HepG2 (cell line): ENCODE results near the gene HYAL1. TPM values are rescaled to one million over a fixed set of nuclear protein-coding genes. Genes with fewer than 3 reads are reported as not detected.
A peak's percentile ranks its signal among the peaks of the same experiment; 100 is the strongest.

ENCODE experiments used
- MTA3 ChIP-seq: sonication (generic); formaldehyde crosslinking; IDR thresholded peaks from 2 replicates; pipeline ENCODE4 v1.4.0; 2020; ENCODE audit warnings: missing genetic modification reagents
- NR2C2 ChIP-seq: sonication (generic); formaldehyde crosslinking; IDR thresholded peaks from 2 replicates; pipeline ENCODE4 v1.4.0; 2020; ENCODE audit warnings: missing genetic modification reagents, mild to moderate bottlenecking, moderate library complexity, borderline replicate concordance
- NRL ChIP-seq: sonication (generic); formaldehyde crosslinking; IDR thresholded peaks from 2 replicates; pipeline ENCODE4 v1.5.0; 2020; ENCODE audit warnings: missing genetic modification reagents, mild to moderate bottlenecking, moderate library complexity, borderline replicate concordance
- ONECUT2 ChIP-seq: sonication (generic); formaldehyde crosslinking; IDR thresholded peaks from 2 replicates; pipeline ENCODE4 v1.4.0; 2020; ENCODE audit warnings: missing genetic modification reagents
- PPARG ChIP-seq: conservative IDR thresholded peaks from 2 replicates; pipeline ENCODE4 v1.6.1; 2016; ENCODE audit warnings: missing biosample characterization, missing genetic modification reagents
- U2AF1 ChIP-seq: fragments of 200-400 bp; formaldehyde crosslinking; optimal IDR thresholded peaks from 2 replicates; pipeline ENCODE3; 2017; ENCODE audit warnings: mild to moderate bottlenecking, low read depth, low read length
- ZNF564 ChIP-seq: sonication (generic); formaldehyde crosslinking; IDR thresholded peaks from 2 replicates; pipeline ENCODE4 v1.8.1; 2023; ENCODE audit warnings: mild to moderate bottlenecking, missing genetic modification reagents
- ZNF629 ChIP-seq: sonication (generic); formaldehyde crosslinking; conservative IDR thresholded peaks from 2 replicates; pipeline ENCODE4 v1.5.0; 2020; ENCODE audit warnings: missing genetic modification reagents
- ZNF788 ChIP-seq: sonication (generic); formaldehyde crosslinking; IDR thresholded peaks from 2 replicates; pipeline ENCODE4 v1.5.0; 2020; ENCODE audit warnings: mild to moderate bottlenecking, missing genetic modification reagents, borderline replicate concordance
- polyA plus RNA-seq, 8 experiments: library from polyadenylated mRNA; depleted of rRNA in 3 of 8; stranded (reverse) in 7 of 8; unstranded in 1 of 8; fragments of >200 nt; fragmentation: Illumina TruSeq in 4 of 8; extraction: Trizol in 4 of 8; gene quantifications; 2 replicates each; pipeline versions ENCODE4 v1.2.1 to v1.2.3, GENCODE V29; 2011 to 2016; ENCODE audit warnings: low read depth in 4 of 8, missing spikeins in 1 of 8, mixed read lengths in 1 of 8; ENCODE audit not compliant: insufficient read depth in 1 of 8
- total RNA-seq, 5 experiments: library from RNA; depleted of rRNA; stranded (reverse); fragments of >200 nt; fragmentation: Illumina TruSeq; extraction: Trizol; gene quantifications; 2 replicates each; pipeline ENCODE4 v1.2.3, GENCODE V29; 2016; ENCODE audit warnings: low read depth in 1 of 5
- TF ChIP-seq, protein P1 (sequence below): sonication (generic); formaldehyde crosslinking; IDR thresholded peaks from 2 replicates; pipeline ENCODE4 v1.5.0; 2020; ENCODE audit warnings: mild to moderate bottlenecking, missing genetic modification reagents, borderline replicate concordance
- TF ChIP-seq, protein P2 (sequence below): sonication (generic); formaldehyde crosslinking; conservative IDR thresholded peaks from 2 replicates; pipeline ENCODE4 v1.8.0; 2022; ENCODE audit warnings: missing genetic modification reagents
- TF ChIP-seq, protein P3 (sequence below): sonication (generic); formaldehyde crosslinking; IDR thresholded peaks from 2 replicates; pipeline ENCODE4 v1.9.0; 2021; ENCODE audit warnings: missing genetic modification reagents, mild to moderate bottlenecking, borderline replicate concordance
- TF ChIP-seq, protein P4 (sequence below): sonication (generic); formaldehyde crosslinking; IDR thresholded peaks from 2 replicates; pipeline ENCODE4 v1.4.0; 2020; ENCODE audit warnings: missing genetic modification reagents
- TF ChIP-seq, protein P5 (sequence below): sonication (generic); formaldehyde crosslinking; IDR thresholded peaks from 2 replicates; pipeline ENCODE4 v1.4.0; 2020; ENCODE audit warnings: missing genetic modification reagents
- TF ChIP-seq, protein P6 (sequence below): sonication (generic); formaldehyde crosslinking; conservative IDR thresholded peaks from 2 replicates; pipeline ENCODE4 v1.8.0; 2022; ENCODE audit warnings: mild to moderate bottlenecking, moderate library complexity, missing genetic modification reagents

Gene HYAL1
- total and polyA plus RNA-seq, 2 of the 13 experiments (the other 11 are each of a cell fraction or from before 2014, with no cell fraction given), result 76.5 to 193 TPM

DNA sequence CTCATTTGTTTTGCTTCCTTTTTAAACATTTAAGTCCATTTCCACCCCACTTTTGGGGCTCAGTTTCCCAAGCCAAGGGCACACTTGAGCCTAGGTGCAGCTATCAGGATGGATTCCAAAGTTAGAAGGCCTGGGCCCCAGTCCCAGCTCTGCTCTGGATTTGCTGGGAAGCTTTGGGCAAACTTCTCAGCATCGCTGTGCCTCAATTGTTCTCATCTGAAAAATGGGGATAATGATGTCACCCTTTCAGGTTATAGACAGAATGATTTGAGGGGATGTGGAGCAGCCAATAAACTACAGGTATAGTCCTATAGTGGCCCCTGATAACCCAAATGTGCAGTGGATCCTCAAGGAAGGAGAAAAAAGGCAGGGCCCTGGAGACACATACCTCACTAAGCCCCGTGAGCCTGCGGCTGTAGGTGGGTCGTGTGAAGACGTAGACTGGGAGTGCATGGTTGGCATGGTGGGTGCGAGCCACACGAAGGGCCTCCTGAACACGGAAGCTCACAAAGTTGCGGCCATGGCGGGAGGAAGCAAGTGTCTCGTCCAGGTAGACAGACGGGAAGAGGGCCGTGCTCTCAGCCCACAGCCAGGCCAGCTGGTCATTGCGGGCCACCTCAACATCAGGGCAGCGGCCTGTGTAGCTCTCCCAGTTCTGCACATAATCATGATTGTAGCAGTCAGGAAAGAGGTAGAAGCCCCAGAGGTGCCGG lies 16.0 kb upstream of the HYAL1 start (continued):
- TF ChIP-seq, protein P1, sequence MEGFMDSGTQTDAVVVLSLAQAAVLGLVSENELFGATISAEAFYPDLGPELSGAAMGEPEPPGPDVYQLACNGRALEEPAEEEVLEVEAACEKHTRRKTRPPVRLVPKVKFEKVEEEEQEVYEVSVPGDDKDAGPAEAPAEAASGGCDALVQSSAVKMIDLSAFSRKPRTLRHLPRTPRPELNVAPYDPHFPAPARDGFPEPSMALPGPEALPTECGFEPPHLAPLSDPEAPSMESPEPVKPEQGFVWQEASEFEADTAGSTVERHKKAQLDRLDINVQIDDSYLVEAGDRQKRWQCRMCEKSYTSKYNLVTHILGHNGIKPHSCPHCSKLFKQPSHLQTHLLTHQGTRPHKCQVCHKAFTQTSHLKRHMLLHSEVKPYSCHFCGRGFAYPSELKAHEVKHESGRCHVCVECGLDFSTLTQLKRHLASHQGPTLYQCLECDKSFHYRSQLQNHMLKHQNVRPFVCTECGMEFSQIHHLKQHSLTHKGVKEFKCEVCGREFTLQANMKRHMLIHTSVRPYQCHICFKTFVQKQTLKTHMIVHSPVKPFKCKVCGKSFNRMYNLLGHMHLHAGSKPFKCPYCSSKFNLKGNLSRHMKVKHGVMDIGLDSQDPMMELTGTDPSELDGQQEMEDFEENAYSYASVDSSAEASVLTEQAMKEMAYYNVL, result no peak
- TF ChIP-seq ONECUT2 (CRISPR knock-in tag) (no peak), ZNF564 (CRISPR knock-in tag) (no peak), MTA3 (CRISPR knock-in tag) (no peak), ZNF788 (CRISPR knock-in tag) (0 out of 2 replicates have a peak, but pooled peaks have one; percentile 5), NRL (CRISPR knock-in tag) (no peak), PPARG (CRISPR knock-in tag) (no peak), U2AF1 (no peak), NR2C2 (CRISPR knock-in tag) (no peak), ZNF629 (CRISPR knock-in tag) (peak; percentile 87)
- TF ChIP-seq, protein P2, sequence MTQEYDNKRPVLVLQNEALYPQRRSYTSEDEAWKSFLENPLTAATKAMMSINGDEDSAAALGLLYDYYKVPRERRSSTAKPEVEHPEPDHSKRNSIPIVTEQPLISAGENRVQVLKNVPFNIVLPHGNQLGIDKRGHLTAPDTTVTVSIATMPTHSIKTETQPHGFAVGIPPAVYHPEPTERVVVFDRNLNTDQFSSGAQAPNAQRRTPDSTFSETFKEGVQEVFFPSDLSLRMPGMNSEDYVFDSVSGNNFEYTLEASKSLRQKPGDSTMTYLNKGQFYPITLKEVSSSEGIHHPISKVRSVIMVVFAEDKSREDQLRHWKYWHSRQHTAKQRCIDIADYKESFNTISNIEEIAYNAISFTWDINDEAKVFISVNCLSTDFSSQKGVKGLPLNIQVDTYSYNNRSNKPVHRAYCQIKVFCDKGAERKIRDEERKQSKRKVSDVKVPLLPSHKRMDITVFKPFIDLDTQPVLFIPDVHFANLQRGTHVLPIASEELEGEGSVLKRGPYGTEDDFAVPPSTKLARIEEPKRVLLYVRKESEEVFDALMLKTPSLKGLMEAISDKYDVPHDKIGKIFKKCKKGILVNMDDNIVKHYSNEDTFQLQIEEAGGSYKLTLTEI (CRISPR knock-in tag), result no peak
- TF ChIP-seq, protein P3, sequence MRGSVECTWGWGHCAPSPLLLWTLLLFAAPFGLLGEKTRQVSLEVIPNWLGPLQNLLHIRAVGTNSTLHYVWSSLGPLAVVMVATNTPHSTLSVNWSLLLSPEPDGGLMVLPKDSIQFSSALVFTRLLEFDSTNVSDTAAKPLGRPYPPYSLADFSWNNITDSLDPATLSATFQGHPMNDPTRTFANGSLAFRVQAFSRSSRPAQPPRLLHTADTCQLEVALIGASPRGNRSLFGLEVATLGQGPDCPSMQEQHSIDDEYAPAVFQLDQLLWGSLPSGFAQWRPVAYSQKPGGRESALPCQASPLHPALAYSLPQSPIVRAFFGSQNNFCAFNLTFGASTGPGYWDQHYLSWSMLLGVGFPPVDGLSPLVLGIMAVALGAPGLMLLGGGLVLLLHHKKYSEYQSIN, result no peak
- TF ChIP-seq, protein P4, sequence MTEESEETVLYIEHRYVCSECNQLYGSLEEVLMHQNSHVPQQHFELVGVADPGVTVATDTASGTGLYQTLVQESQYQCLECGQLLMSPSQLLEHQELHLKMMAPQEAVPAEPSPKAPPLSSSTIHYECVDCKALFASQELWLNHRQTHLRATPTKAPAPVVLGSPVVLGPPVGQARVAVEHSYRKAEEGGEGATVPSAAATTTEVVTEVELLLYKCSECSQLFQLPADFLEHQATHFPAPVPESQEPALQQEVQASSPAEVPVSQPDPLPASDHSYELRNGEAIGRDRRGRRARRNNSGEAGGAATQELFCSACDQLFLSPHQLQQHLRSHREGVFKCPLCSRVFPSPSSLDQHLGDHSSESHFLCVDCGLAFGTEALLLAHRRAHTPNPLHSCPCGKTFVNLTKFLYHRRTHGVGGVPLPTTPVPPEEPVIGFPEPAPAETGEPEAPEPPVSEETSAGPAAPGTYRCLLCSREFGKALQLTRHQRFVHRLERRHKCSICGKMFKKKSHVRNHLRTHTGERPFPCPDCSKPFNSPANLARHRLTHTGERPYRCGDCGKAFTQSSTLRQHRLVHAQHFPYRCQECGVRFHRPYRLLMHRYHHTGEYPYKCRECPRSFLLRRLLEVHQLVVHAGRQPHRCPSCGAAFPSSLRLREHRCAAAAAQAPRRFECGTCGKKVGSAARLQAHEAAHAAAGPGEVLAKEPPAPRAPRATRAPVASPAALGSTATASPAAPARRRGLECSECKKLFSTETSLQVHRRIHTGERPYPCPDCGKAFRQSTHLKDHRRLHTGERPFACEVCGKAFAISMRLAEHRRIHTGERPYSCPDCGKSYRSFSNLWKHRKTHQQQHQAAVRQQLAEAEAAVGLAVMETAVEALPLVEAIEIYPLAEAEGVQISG (CRISPR knock-in tag), result 0 out of 2 replicates have a peak, but pooled peaks have one; percentile 1
- TF ChIP-seq, protein P5, sequence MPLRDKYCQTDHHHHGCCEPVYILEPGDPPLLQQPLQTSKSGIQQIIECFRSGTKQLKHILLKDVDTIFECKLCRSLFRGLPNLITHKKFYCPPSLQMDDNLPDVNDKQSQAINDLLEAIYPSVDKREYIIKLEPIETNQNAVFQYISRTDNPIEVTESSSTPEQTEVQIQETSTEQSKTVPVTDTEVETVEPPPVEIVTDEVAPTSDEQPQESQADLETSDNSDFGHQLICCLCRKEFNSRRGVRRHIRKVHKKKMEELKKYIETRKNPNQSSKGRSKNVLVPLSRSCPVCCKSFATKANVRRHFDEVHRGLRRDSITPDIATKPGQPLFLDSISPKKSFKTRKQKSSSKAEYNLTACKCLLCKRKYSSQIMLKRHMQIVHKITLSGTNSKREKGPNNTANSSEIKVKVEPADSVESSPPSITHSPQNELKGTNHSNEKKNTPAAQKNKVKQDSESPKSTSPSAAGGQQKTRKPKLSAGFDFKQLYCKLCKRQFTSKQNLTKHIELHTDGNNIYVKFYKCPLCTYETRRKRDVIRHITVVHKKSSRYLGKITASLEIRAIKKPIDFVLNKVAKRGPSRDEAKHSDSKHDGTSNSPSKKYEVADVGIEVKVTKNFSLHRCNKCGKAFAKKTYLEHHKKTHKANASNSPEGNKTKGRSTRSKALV (CRISPR knock-in tag), result no peak
- TF ChIP-seq, protein P6, sequence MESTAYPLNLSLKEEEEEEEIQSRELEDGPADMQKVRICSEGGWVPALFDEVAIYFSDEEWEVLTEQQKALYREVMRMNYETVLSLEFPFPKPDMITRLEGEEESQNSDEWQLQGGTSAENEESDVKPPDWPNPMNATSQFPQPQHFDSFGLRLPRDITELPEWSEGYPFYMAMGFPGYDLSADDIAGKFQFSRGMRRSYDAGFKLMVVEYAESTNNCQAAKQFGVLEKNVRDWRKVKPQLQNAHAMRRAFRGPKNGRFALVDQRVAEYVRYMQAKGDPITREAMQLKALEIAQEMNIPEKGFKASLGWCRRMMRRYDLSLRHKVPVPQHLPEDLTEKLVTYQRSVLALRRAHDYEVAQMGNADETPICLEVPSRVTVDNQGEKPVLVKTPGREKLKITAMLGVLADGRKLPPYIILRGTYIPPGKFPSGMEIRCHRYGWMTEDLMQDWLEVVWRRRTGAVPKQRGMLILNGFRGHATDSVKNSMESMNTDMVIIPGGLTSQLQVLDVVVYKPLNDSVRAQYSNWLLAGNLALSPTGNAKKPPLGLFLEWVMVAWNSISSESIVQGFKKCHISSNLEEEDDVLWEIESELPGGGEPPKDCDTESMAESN (CRISPR knock-in tag), result 0 out of 2 replicates have a peak, but pooled peaks have one; percentile 13
